Mesothelial cell of epicardium (in vitro differentiated cells): Measurements from ENCODE around the gene KCNH1. TPM values are rescaled to one million over a fixed set of nuclear protein-coding genes. Genes with fewer than 3 reads are reported as not detected.

Source experiments
- DNase-seq, 2 experiments: peaks; one replicate each; pipeline ENCODE4 v3.0.0; 2021; ENCODE audit warnings: low spot score in 2 of 2; ENCODE audit not compliant: unreplicated experiment in 2 of 2
- H3K27ac Mint-ChIP-seq: 2 replicates; pipeline ENCODE4 v1.8.0; 2021; ENCODE audit warnings: mixed read lengths
- H3K27me3 Mint-ChIP-seq: 2 replicates; pipeline ENCODE4 v1.8.0; 2021; ENCODE audit warnings: low read depth, mixed read lengths
- H3K36me3 Mint-ChIP-seq: 2 replicates; pipeline ENCODE4 v1.8.0; 2021; ENCODE audit warnings: mixed read lengths
- H3K4me1 Mint-ChIP-seq: 2 replicates; pipeline ENCODE4 v1.8.0; 2021; ENCODE audit warnings: mixed read lengths
- H3K4me3 Mint-ChIP-seq: 2 replicates; pipeline ENCODE4 v1.8.0; 2021; ENCODE audit warnings: mild to moderate bottlenecking, moderate library complexity, mixed read lengths
- H3K9me3 Mint-ChIP-seq: 2 replicates; pipeline ENCODE4 v1.8.0; 2021; ENCODE audit warnings: mixed read lengths
- total RNA-seq: library from RNA; stranded (reverse); gene quantifications from 3 replicates; pipeline ENCODE4 v1.2.1, GENCODE V29; 2021
- TF ChIP-seq, protein P1 (sequence below): fragments of 200-600 bp; sonication (generic); IDR thresholded peaks from one replicate; pipeline ENCODE4 v1.5.0; 2021; ENCODE audit warnings: antibody characterized with exemption; ENCODE audit not compliant: unreplicated experiment

The KCNH1 gene
- total RNA-seq, 1 donor from 2014 or later: 0.34 TPM

DNA sequence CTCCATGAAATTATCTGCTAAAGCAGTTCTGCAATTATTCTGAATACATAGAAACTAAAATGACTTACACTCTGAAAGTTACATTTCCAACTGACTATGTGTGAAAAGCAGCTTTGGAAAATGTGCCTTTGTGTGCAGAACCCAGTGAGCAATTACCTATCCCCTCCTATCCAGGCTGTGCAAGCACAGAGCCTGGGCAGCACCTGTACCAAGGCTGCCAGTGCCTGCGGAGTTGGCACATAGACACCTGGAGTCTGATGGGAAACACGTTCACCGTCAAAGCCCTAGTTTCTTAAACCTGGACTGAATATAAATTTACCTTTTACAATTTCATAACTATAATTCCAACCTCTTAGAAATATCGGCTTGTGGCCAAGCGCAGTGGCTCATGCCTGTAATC is 307.3 kb downstream of the KCNH1 start:
- H3K27me3 Mint-ChIP-seq: peaks cover 12% of the 10 kb centered on the region
- DNase-seq: no peak
- H3K36me3 Mint-ChIP-seq: no peaks in the 10 kb centered on the region
- no peaks in the 10 kb centered on the region for H3K9me3 Mint-ChIP-seq
- no peak overlapping the region for H3K4me3 Mint-ChIP-seq
- TF ChIP-seq, protein P1, sequence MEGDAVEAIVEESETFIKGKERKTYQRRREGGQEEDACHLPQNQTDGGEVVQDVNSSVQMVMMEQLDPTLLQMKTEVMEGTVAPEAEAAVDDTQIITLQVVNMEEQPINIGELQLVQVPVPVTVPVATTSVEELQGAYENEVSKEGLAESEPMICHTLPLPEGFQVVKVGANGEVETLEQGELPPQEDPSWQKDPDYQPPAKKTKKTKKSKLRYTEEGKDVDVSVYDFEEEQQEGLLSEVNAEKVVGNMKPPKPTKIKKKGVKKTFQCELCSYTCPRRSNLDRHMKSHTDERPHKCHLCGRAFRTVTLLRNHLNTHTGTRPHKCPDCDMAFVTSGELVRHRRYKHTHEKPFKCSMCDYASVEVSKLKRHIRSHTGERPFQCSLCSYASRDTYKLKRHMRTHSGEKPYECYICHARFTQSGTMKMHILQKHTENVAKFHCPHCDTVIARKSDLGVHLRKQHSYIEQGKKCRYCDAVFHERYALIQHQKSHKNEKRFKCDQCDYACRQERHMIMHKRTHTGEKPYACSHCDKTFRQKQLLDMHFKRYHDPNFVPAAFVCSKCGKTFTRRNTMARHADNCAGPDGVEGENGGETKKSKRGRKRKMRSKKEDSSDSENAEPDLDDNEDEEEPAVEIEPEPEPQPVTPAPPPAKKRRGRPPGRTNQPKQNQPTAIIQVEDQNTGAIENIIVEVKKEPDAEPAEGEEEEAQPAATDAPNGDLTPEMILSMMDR: no peak
- no peak overlapping the region for H3K27ac Mint-ChIP-seq
- H3K4me1 Mint-ChIP-seq: no peaks in the 10 kb centered on the region

- Mint-ChIP-seq H3K9me3 (no peaks in the 10 kb centered on the region), H3K4me3 (no peak overlapping the region), H3K36me3 (no peaks in the 10 kb centered on the region), H3K27me3 (peaks cover 13% of the 10 kb centered on the region), H3K27ac (no peak overlapping the region), H3K4me1 (no peaks in the 10 kb centered on the region)
- no peak for DNase-seq
- TF ChIP-seq, protein P1: no peak
Observed at GRCh38 chr1:210822932-210823331, 311.0 kb downstream of the KCNH1 start.

DNA sequence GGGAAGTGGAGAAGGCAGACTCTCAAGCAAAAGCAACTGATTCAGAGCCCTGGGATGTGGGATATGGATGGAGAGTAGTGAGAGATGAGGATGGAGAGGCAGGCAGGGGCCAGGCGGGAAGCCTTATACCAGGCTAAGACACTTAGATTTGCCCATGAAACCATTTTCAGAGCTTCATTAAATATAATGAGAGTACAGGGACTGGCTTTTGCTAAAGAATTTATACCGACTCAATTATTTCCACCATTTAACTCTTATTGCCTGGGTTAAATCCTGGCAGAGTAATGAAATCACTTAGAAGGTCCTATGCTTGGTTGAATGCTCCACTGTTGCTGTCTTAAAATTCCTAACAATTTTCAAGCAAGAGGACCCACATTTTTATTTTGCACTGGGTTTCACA is 311.7 kb downstream of the KCNH1 start:
- Mint-ChIP-seq H3K27me3 (peaks cover 13% of the 10 kb centered on the region), H3K4me1 (no peaks in the 10 kb centered on the region), H3K36me3 (no peaks in the 10 kb centered on the region), H3K4me3 (no peak overlapping the region), H3K9me3 (no peaks in the 10 kb centered on the region), H3K27ac (no peak overlapping the region)
- TF ChIP-seq, protein P1: no peak
- no peak for DNase-seq

DNA sequence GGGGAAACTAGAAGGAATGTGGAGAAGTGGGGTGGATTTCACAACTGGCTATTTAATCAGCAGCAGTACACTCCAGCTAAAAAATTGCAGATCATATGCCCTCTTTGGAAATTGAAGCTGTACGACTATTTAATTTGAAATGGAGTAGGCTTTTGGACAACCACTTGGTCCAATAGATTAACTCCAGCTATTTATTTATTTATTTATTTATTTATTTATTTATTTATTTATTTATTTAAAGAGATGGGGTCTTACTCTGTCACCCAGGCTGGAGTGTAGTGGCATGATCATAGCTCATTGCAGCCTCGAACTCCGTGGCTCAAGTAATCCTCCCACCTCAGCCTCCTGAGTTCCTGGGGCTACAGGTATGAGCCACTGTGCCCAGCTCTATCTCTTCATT is 312.3 kb downstream of the KCNH1 start:
- Mint-ChIP-seq H3K4me3 (no peak overlapping the region), H3K4me1 (no peaks in the 10 kb centered on the region)
- no peak for DNase-seq

DNA sequence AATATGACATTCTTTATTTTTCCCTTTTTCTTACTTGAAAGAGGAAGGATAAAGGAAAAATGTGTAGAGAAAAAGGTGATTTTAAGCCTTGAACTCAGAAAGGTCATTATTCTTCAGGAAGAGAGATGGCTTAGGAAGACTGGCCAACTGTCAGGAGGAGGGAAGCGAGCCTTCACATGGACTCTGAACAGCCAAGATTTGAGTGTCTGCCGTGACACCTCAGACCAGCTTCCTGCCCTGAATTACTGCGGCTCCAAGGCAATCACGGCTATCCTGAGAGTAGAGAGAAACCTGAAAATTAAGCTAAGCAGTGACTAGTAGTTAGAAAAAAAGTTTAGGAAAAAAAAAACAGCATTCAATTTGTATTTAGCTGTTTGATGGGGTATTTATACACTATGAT is 314.7 kb downstream of the KCNH1 start:
- Mint-ChIP-seq H3K27me3 (peaks cover 11% of the 10 kb centered on the region), H3K27ac (no peak overlapping the region), H3K36me3 (no peaks in the 10 kb centered on the region), H3K9me3 (no peaks in the 10 kb centered on the region), H3K4me1 (no peaks in the 10 kb centered on the region), H3K4me3 (no peak overlapping the region)
- TF ChIP-seq, protein P1: no peak
- DNase-seq: no peak

More for the DNA sequence above, 312.3 kb downstream of the KCNH1 start:
- no peaks in the 10 kb centered on the region for H3K36me3 Mint-ChIP-seq
- no peak overlapping the region for H3K27ac Mint-ChIP-seq
- TF ChIP-seq, protein P1: no peak
- H3K27me3 Mint-ChIP-seq: peaks cover 13% of the 10 kb centered on the region
- no peaks in the 10 kb centered on the region for H3K9me3 Mint-ChIP-seq
